ENCODE data around the gene ALDH1L1.

ALDH1L1 gene

DNA sequence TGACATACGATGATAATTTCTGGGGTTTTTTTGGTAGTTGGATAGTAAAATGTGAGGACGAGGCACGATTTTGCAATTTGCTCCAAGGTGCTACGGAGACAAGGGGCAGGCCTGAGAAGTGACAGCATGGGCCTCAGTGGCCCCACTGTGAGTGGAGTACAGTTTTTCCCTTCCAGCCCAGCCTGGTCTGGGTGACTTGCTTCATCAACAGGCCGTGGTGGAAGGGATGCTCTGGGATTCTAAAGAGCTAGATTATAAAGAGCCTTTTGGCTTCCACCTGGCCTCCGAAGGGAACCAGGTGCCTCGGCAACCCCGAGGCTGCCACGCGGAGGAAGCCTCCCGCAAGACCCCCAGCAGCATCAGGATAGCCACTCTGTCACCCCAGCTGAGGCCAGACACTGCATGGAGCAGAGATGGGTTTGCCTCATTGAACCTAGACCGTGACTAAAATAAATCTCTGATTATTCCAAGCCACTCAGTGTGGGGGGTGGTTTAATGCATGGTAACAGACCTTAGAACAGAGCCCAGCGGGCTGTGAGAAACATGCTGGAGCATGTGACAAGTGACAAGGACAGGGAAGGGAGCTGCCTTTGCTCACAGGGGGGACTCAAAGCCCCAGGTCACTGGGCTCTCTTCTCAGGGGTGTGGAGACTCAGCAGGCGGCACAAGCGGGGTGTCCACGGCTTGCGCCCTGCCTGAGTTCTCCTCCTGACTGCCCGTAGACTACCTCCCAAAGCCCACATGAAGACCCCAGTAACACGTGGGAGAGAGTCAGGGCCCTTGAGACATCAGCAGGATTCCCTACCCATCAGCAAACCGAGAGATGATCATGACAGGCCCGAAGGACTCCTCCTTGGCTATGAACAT, 73.8 kb downstream of the ALDH1L1 start:
- H3K14ac ChIP-seq (ENCODE audit: low read length) = no peak overlapping the region
- H2AFZ ChIP-seq (ENCODE audit: insufficient read depth, low read length, poor library complexity) = no peak overlapping the region
- H2AK5ac ChIP-seq (ENCODE audit: low read length) = no peak overlapping the region
- no peak overlapping the region for H2BK5ac ChIP-seq (ENCODE audit: low read depth, low read length, poor library complexity)
- no peaks in the 10 kb centered on the region for H3K36me3 ChIP-seq (ENCODE audit: control insufficient read depth in 1 of 2, insufficient read depth in 2 of 2, low read length in 2 of 2)
- H4K91ac ChIP-seq (ENCODE audit: low read depth, low read length) = no peak overlapping the region
- no peak overlapping the region for H3K4me2 ChIP-seq (ENCODE audit: low read length)
- H3K4me3 ChIP-seq (ENCODE audit: low read depth, low read length) = no peak overlapping the region
- no peak overlapping the region for H4K12ac ChIP-seq (ENCODE audit: low read depth, low read length)
- H3K9ac ChIP-seq (ENCODE audit: low read length) = no peak overlapping the region
- H3K18ac ChIP-seq (ENCODE audit: low read length) = no peak overlapping the region
- no peak overlapping the region for H2BK12ac ChIP-seq (ENCODE audit: low read length)
- H3K4ac ChIP-seq (ENCODE audit: low read depth, low read length) = no peak overlapping the region
- H3K23ac ChIP-seq (ENCODE audit: low read length) = no peak overlapping the region
- no peaks in the 10 kb centered on the region for H3K79me2 ChIP-seq (ENCODE audit: control insufficient read depth, insufficient read depth, low read length, poor library complexity)
- H3K9me3 ChIP-seq (ENCODE audit: insufficient read depth, low read depth, low read length) = peaks cover 1% of the 10 kb centered on the region
- no peaks in the 10 kb centered on the region for H3K79me1 ChIP-seq (ENCODE audit: low read length)
- H3K27ac ChIP-seq (ENCODE audit: low read depth, low read length) = no peak overlapping the region
- H2BK120ac ChIP-seq (ENCODE audit: insufficient read depth, low read length, poor library complexity) = no peak overlapping the region
- no CpG with 5 or more reads among the region's 21 CpGs for WGBS (ENCODE audit: extremely low coverage, insufficient coverage, insufficient read length)
- DNase-seq = no peak
- H3K27me3 ChIP-seq (ENCODE audit: insufficient read depth, low read length) = no peaks in the 10 kb centered on the region
- H3K4me1 ChIP-seq (ENCODE audit: control insufficient read depth in 1 of 2, insufficient read depth in 2 of 2, low read length in 2 of 2) = no peaks in the 10 kb centered on the region
- H4K8ac ChIP-seq (ENCODE audit: low read depth, low read length) = no peak overlapping the region

DNA sequence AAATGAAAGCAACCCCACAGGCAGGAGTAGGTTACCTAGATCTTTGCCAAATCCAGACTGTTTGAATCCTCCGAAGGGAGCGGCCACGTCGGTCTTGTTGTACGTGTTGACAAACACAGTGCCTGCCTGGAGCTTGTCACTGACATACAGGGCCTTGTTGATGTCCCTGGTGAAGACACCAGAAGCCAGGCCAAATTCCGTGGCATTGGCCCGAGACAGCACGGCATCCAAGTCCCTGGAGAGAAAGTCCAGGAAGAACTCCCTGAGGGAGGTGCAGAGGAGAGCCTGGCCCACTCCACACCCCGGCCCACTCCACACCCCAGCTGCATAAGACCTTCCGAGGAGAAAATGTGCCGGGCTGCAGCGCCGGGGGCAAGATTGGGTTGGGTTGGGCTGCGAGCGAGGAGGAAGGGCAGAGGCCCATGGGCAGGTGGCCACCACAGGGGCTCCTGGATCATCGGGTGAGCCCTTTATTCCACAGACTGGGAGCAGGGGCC, 74.6 kb downstream of the ALDH1L1 start:
- H4K91ac ChIP-seq (ENCODE audit: low read depth, low read length) = no peak overlapping the region
- no peak overlapping the region for H3K4me2 ChIP-seq (ENCODE audit: low read length)
- no peak overlapping the region for H2BK5ac ChIP-seq (ENCODE audit: low read depth, low read length, poor library complexity)
- no peak overlapping the region for H2AFZ ChIP-seq (ENCODE audit: insufficient read depth, low read length, poor library complexity)
- no peak overlapping the region for H2BK120ac ChIP-seq (ENCODE audit: insufficient read depth, low read length, poor library complexity)
- no peak overlapping the region for H2BK12ac ChIP-seq (ENCODE audit: low read length)
- H3K14ac ChIP-seq (ENCODE audit: low read length) = no peak overlapping the region
- H3K27ac ChIP-seq (ENCODE audit: low read depth, low read length) = no peak overlapping the region
- no CpG with 5 or more reads among the region's 16 CpGs for WGBS (ENCODE audit: extremely low coverage, insufficient coverage, insufficient read length)
- H4K8ac ChIP-seq (ENCODE audit: low read depth, low read length) = no peak overlapping the region
- no peak overlapping the region for H3K4ac ChIP-seq (ENCODE audit: low read depth, low read length)
- no peaks in the 10 kb centered on the region for H3K27me3 ChIP-seq (ENCODE audit: insufficient read depth, low read length)
- no peak overlapping the region for H2AK5ac ChIP-seq (ENCODE audit: low read length)
- H3K9me3 ChIP-seq (ENCODE audit: insufficient read depth, low read depth, low read length) = peaks cover 3% of the 10 kb centered on the region
- H3K79me2 ChIP-seq (ENCODE audit: control insufficient read depth, insufficient read depth, low read length, poor library complexity) = no peaks in the 10 kb centered on the region
- H3K4me3 ChIP-seq (ENCODE audit: low read depth, low read length) = no peak overlapping the region
- no peaks in the 10 kb centered on the region for H3K79me1 ChIP-seq (ENCODE audit: low read length)
- no peaks in the 10 kb centered on the region for H3K4me1 ChIP-seq (ENCODE audit: control insufficient read depth in 1 of 2, insufficient read depth in 2 of 2, low read length in 2 of 2)
- H3K18ac ChIP-seq (ENCODE audit: low read length) = no peak overlapping the region
- H3K9ac ChIP-seq (ENCODE audit: low read length) = no peak overlapping the region
- H4K12ac ChIP-seq (ENCODE audit: low read depth, low read length) = no peak overlapping the region
- H3K23ac ChIP-seq (ENCODE audit: low read length) = no peak overlapping the region
- DNase-seq = no peak
- no peaks in the 10 kb centered on the region for H3K36me3 ChIP-seq (ENCODE audit: control insufficient read depth in 1 of 2, insufficient read depth in 2 of 2, low read length in 2 of 2)

DNA sequence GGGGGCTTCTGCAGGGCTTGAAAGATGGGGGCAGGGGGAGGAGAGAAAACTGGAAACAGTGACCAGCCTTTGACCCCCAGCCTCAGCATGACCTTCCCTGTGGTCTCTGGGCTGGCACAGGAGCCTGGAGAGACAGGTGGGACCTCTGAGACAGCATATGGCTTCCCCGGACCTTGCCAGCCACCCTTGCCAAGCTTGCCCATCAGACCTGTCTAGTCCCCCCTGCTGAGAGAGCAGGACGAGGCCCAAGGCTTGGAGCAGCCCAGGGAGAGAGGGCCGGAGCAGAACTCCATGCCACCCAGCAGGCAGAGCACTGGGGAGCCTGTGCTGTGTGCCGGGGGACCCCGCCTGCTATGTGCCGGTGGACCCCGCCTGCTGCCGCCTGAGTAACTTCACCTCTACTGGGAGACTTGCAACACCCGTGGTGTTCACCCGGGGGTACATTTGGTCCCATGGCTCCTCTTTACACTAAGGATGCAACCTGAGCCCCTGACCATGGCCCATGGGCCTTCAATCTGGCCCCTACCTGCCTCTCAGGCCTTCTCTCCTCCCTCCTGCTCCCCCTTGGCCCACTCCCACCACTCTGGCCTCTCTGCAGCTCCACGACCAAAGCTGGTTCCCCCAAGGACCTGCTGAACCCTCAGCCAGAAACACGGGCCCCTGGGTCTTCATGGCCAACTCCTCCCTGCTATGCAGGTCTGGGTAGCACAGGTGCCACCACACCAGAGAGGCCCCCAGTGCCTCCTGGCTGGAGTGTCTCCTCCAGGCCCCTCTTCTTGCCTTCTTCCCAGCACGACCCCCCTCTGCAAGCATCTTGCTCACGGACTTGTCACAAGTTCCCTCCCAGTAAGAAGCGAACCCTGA, 75.4 kb downstream of the ALDH1L1 start:
- WGBS (ENCODE audit: extremely low coverage, insufficient coverage, insufficient read length) = no CpG with 5 or more reads among the region's 15 CpGs
- Histone ChIP-seq H3K14ac (ENCODE audit: low read length) (no peak overlapping the region), H2AK5ac (ENCODE audit: low read length) (no peak overlapping the region), H3K27me3 (ENCODE audit: insufficient read depth, low read length) (no peaks in the 10 kb centered on the region), H4K12ac (ENCODE audit: low read depth, low read length) (no peak overlapping the region), H3K9ac (ENCODE audit: low read length) (no peak overlapping the region), H3K4me3 (ENCODE audit: low read depth, low read length) (no peak overlapping the region), H3K27ac (ENCODE audit: low read depth, low read length) (no peak overlapping the region), H3K23ac (ENCODE audit: low read length) (no peak overlapping the region), H3K79me2 (ENCODE audit: control insufficient read depth, insufficient read depth, low read length, poor library complexity) (no peaks in the 10 kb centered on the region), H2AFZ (ENCODE audit: insufficient read depth, low read length, poor library complexity) (no peak overlapping the region), H3K9me3 (ENCODE audit: insufficient read depth, low read depth, low read length) (peaks cover 3% of the 10 kb centered on the region), H3K18ac (ENCODE audit: low read length) (no peak overlapping the region), H3K4me1 (ENCODE audit: control insufficient read depth in 1 of 2, insufficient read depth in 2 of 2, low read length in 2 of 2) (no peaks in the 10 kb centered on the region), H3K36me3 (ENCODE audit: control insufficient read depth in 1 of 2, insufficient read depth in 2 of 2, low read length in 2 of 2) (no peaks in the 10 kb centered on the region), H2BK5ac (ENCODE audit: low read depth, low read length, poor library complexity) (no peak overlapping the region), H2BK12ac (ENCODE audit: low read length) (no peak overlapping the region), H3K4ac (ENCODE audit: low read depth, low read length) (no peak overlapping the region), H3K79me1 (ENCODE audit: low read length) (no peaks in the 10 kb centered on the region), H3K4me2 (ENCODE audit: low read length) (no peak overlapping the region), H4K91ac (ENCODE audit: low read depth, low read length) (no peak overlapping the region), H4K8ac (ENCODE audit: low read depth, low read length) (no peak overlapping the region), H2BK120ac (ENCODE audit: insufficient read depth, low read length, poor library complexity) (no peak overlapping the region)
- DNase-seq = no peak

DNA sequence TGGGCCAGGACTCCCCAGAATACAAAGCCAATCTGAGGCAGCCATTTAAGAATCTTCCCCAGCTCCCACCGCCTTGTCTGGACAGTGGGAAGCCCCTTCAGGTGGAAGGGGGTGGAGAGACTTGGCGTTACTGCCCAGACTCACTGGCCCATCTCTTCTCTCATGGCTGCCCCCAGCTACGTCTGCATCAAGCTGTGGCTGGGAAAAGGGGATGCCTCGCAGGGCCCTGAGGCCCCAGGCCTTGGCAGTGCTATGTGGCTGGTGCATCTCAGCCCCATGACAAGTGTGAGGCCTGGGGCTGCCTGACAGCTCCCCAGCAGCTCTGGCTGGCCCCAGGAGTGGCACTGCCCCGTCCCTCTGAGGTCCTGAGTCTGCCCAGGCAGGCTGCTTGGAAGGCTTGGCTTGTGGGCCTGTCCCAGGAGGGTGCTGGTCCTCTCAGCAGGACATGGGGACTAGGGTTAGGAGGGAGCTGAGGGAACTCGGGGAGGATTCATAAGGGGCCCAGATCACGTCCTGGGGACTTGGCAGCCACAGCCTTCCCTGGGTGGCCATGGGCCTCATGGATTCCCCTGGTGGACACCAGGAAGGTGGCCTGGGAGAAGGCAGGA, 76.3 kb downstream of the ALDH1L1 start:
- no peak overlapping the region for H2BK5ac ChIP-seq (ENCODE audit: low read depth, low read length, poor library complexity)
- no peak overlapping the region for H3K23ac ChIP-seq (ENCODE audit: low read length)
- H3K14ac ChIP-seq (ENCODE audit: low read length) = no peak overlapping the region
- H3K9ac ChIP-seq (ENCODE audit: low read length) = no peak overlapping the region
- no peak overlapping the region for H3K18ac ChIP-seq (ENCODE audit: low read length)
- H3K4me2 ChIP-seq (ENCODE audit: low read length) = no peak overlapping the region
- H3K27me3 ChIP-seq (ENCODE audit: insufficient read depth, low read length) = no peaks in the 10 kb centered on the region
- no peak overlapping the region for H3K4ac ChIP-seq (ENCODE audit: low read depth, low read length)
- H3K79me2 ChIP-seq (ENCODE audit: control insufficient read depth, insufficient read depth, low read length, poor library complexity) = no peaks in the 10 kb centered on the region
- no peak overlapping the region for H3K27ac ChIP-seq (ENCODE audit: low read depth, low read length)
- H4K91ac ChIP-seq (ENCODE audit: low read depth, low read length) = no peak overlapping the region
- H2BK120ac ChIP-seq (ENCODE audit: insufficient read depth, low read length, poor library complexity) = no peak overlapping the region
- H2BK12ac ChIP-seq (ENCODE audit: low read length) = no peak overlapping the region
- no peak for DNase-seq
- no peaks in the 10 kb centered on the region for H3K4me1 ChIP-seq (ENCODE audit: control insufficient read depth in 1 of 2, insufficient read depth in 2 of 2, low read length in 2 of 2)
- H3K4me3 ChIP-seq (ENCODE audit: low read depth, low read length) = no peak overlapping the region
- no CpG with 5 or more reads among the region's 7 CpGs for WGBS (ENCODE audit: extremely low coverage, insufficient coverage, insufficient read length)
- H2AK5ac ChIP-seq (ENCODE audit: low read length) = no peak overlapping the region
- no peak overlapping the region for H2AFZ ChIP-seq (ENCODE audit: insufficient read depth, low read length, poor library complexity)
- H3K36me3 ChIP-seq (ENCODE audit: control insufficient read depth in 1 of 2, insufficient read depth in 2 of 2, low read length in 2 of 2) = no peaks in the 10 kb centered on the region
- no peak overlapping the region for H4K12ac ChIP-seq (ENCODE audit: low read depth, low read length)
- H3K79me1 ChIP-seq (ENCODE audit: low read length) = no peaks in the 10 kb centered on the region
- H4K8ac ChIP-seq (ENCODE audit: low read depth, low read length) = no peak overlapping the region
- peaks cover 3% of the 10 kb centered on the region for H3K9me3 ChIP-seq (ENCODE audit: insufficient read depth, low read depth, low read length)
